ENCODE data around the gene GTPBP8. TPM values are rescaled to one million over a fixed set of nuclear protein-coding genes. Genes with fewer than 3 reads are reported as not detected.

GTPBP8 gene
- total and polyA plus RNA-seq, 2 of the 13 experiments (the other 11 are each of a cell fraction or from before 2014, with no cell fraction given) = 12.5 to 16.7 TPM

DNA sequence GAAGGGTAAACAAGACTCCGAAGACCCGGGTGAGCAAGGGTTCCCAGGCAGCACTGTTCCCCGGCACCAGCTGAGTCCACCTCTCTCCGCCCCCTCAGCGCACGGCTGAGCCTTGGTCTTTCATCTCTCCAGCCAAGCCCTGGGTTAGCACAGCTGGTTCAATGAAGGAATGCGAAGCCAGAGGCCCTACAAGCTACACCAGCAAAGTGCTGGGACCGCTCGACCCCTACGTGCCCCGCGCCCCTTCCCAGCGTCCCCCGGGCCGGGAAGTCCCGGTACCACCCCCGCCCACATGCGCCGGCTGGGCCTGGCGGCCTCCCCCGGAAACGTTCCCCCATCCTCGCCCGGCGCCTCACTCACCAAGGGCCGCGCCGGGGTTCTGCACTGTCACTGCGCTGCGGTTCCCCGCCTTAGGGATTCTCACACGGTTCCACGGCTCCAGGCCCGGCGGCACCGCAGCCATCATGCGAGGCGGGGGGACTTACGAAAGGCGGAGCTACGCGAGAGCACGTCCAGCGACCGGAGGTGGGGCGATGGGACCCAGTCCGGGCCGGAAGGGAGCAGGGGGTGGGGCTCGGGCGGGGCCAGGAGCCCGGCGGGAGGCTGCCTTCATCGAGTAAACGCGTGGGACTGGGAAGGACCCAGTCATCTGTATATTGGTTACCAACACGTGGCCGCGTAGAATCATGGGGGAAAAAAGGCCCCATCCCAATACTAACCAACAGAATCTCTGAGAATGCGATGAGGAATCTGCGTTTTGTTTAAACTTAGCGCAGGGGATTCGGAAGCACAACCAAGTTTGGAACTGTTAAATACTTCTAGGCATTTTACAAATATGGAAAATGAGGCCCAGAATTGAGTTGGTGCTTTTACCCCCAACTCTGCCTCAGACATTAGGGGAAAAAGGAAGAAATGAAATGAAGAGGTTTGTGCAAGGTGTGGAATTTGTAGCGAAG is 28.7 kb downstream of the GTPBP8 start (continued):
- no peak; the same call in 1 of the 2 replicates for TF ChIP-seq ZNF30 (CRISPR knock-in tag; IDR thresholded peaks at IDR 0.05)
- TF ChIP-seq ZNF557 (CRISPR knock-in tag; IDR thresholded peaks at IDR 0.05) = no peak
- TF ChIP-seq, protein P1, sequence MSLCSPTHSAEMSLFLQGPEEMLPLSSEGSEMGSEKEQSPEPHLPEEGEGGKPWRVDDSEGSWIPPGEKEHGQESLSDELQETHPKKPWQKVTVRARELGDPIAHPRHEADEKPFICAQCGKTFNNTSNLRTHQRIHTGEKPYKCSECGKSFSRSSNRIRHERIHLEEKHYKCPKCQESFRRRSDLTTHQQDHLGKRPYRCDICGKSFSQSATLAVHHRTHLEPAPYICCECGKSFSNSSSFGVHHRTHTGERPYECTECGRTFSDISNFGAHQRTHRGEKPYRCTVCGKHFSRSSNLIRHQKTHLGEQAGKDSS (CRISPR knock-in tag; IDR thresholded peaks at IDR 0.05; ENCODE audit: borderline replicate concordance, low read depth) = no peak
- TF ChIP-seq, protein P2, sequence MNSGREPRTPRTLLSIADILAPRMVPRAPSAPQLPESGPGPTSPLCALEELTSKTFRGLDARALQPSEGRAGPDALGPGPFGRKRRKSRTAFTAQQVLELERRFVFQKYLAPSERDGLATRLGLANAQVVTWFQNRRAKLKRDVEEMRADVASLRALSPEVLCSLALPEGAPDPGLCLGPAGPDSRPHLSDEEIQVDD (CRISPR knock-in tag; IDR thresholded peaks at IDR 0.05; ENCODE audit: borderline replicate concordance) = peak; percentile 79; the same call in 1 of the 2 replicates
- TF ChIP-seq, protein P3, sequence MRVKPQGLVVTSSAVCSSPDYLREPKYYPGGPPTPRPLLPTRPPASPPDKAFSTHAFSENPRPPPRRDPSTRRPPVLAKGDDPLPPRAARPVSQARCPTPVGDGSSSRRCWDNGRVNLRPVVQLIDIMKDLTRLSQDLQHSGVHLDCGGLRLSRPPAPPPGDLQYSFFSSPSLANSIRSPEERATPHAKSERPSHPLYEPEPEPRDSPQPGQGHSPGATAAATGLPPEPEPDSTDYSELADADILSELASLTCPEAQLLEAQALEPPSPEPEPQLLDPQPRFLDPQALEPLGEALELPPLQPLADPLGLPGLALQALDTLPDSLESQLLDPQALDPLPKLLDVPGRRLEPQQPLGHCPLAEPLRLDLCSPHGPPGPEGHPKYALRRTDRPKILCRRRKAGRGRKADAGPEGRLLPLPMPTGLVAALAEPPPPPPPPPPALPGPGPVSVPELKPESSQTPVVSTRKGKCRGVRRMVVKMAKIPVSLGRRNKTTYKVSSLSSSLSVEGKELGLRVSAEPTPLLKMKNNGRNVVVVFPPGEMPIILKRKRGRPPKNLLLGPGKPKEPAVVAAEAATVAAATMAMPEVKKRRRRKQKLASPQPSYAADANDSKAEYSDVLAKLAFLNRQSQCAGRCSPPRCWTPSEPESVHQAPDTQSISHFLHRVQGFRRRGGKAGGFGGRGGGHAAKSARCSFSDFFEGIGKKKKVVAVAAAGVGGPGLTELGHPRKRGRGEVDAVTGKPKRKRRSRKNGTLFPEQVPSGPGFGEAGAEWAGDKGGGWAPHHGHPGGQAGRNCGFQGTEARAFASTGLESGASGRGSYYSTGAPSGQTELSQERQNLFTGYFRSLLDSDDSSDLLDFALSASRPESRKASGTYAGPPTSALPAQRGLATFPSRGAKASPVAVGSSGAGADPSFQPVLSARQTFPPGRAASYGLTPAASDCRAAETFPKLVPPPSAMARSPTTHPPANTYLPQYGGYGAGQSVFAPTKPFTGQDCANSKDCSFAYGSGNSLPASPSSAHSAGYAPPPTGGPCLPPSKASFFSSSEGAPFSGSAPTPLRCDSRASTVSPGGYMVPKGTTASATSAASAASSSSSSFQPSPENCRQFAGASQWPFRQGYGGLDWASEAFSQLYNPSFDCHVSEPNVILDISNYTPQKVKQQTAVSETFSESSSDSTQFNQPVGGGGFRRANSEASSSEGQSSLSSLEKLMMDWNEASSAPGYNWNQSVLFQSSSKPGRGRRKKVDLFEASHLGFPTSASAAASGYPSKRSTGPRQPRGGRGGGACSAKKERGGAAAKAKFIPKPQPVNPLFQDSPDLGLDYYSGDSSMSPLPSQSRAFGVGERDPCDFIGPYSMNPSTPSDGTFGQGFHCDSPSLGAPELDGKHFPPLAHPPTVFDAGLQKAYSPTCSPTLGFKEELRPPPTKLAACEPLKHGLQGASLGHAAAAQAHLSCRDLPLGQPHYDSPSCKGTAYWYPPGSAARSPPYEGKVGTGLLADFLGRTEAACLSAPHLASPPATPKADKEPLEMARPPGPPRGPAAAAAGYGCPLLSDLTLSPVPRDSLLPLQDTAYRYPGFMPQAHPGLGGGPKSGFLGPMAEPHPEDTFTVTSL (CRISPR knock-in tag; IDR thresholded peaks at IDR 0.05; ENCODE audit: borderline replicate concordance) = peak; percentile 76; the same call in 1 of the 2 replicates
- TF ChIP-seq MTF2 (CRISPR knock-in tag; IDR thresholded peaks at IDR 0.05; ENCODE audit: borderline replicate concordance) = no peak
- TF ChIP-seq ZNF570 (CRISPR knock-in tag; IDR thresholded peaks at IDR 0.05; ENCODE audit: borderline replicate concordance) = no peak
- TF ChIP-seq HDAC6 (IDR thresholded peaks at IDR 0.05; ENCODE audit: low read depth, low read length) = no peak
- TF ChIP-seq, protein P4, sequence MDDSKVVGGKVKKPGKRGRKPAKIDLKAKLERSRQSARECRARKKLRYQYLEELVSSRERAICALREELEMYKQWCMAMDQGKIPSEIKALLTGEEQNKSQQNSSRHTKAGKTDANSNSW (CRISPR knock-in tag; IDR thresholded peaks at IDR 0.05; ENCODE audit: borderline replicate concordance) = 0 out of 2 replicates have a peak, but pooled peaks have one; percentile 56
- no peak for TF ChIP-seq SMAD9 (CRISPR knock-in tag; IDR thresholded peaks at IDR 0.05)
- TF ChIP-seq RFXAP (CRISPR knock-in tag; IDR thresholded peaks at IDR 0.05; ENCODE audit: borderline replicate concordance) = peak; percentile 55
- TF ChIP-seq, protein P5, sequence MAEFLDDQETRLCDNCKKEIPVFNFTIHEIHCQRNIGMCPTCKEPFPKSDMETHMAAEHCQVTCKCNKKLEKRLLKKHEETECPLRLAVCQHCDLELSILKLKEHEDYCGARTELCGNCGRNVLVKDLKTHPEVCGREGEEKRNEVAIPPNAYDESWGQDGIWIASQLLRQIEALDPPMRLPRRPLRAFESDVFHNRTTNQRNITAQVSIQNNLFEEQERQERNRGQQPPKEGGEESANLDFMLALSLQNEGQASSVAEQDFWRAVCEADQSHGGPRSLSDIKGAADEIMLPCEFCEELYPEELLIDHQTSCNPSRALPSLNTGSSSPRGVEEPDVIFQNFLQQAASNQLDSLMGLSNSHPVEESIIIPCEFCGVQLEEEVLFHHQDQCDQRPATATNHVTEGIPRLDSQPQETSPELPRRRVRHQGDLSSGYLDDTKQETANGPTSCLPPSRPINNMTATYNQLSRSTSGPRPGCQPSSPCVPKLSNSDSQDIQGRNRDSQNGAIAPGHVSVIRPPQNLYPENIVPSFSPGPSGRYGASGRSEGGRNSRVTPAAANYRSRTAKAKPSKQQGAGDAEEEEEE (CRISPR knock-in tag; IDR thresholded peaks at IDR 0.05; ENCODE audit: borderline replicate concordance) = no peak
- TF ChIP-seq NCOR1 (IDR thresholded peaks at IDR 0.05; ENCODE audit: borderline replicate concordance, low read length) = no peak
- no peak for TF ChIP-seq CBX2 (IDR thresholded peaks at IDR 0.05; ENCODE audit: low read depth, low read length)
- no peak for TF ChIP-seq CBX2 (CRISPR knock-in tag; IDR thresholded peaks at IDR 0.05; ENCODE audit: low read depth)
- TF ChIP-seq DNMT3B (CRISPR knock-in tag; conservative IDR thresholded peaks at IDR 0.05) = 0 out of 2 replicates have a peak, but pooled peaks have one; percentile 30
- peak; percentile 77; the same call in 1 of the 2 replicates for TF ChIP-seq FLYWCH1 (CRISPR knock-in tag; IDR thresholded peaks at IDR 0.05)
- TF ChIP-seq TEAD3 (CRISPR knock-in tag; optimal IDR thresholded peaks at IDR 0.05; ENCODE audit: borderline replicate concordance) = peak; percentile 50
- peak; percentile 82; the same call in 1 of the 2 replicates for TF ChIP-seq ZNF780A (CRISPR knock-in tag; IDR thresholded peaks at IDR 0.05)
